ENCODE measurements around the gene SERP1.

The SERP1 gene

GRCh38 chr3:150556792-150557191 is 10.5 kb upstream of the SERP1 start:
- H3K4me2 ChIP-seq (ENCODE audit: low read length): no peak overlapping the region
- no peak overlapping the region for H3K4me3 ChIP-seq (ENCODE audit: low read length)
- no peak overlapping the region for H2BK5ac ChIP-seq (ENCODE audit: low read length)
- H3K36me3 ChIP-seq (ENCODE audit: control insufficient read depth, insufficient read depth, low read length): peaks cover 2% of the 10 kb centered on the region
- H3K4ac ChIP-seq (ENCODE audit: low read depth, low read length): no peak overlapping the region
- no peak overlapping the region for H3K23ac ChIP-seq (ENCODE audit: low read length)
- no peak overlapping the region for H4K5ac ChIP-seq (ENCODE audit: low read length)
- H3K79me2 ChIP-seq (ENCODE audit: control insufficient read depth, insufficient read depth, low read length): peaks cover 6% of the 10 kb centered on the region
- no peak overlapping the region for H4K8ac ChIP-seq (ENCODE audit: low read depth, low read length)
- no peaks in the 10 kb centered on the region for H3K27me3 ChIP-seq (ENCODE audit: insufficient read depth, low read length, poor library complexity)
- peaks cover 2% of the 10 kb centered on the region for H3K79me1 ChIP-seq (ENCODE audit: low read length)
- H3K4me1 ChIP-seq (ENCODE audit: control insufficient read depth, low read depth, low read length): no peaks in the 10 kb centered on the region
- no peak overlapping the region for H3K9ac ChIP-seq (ENCODE audit: low read length)
- WGBS (ENCODE audit: extremely low coverage, insufficient coverage, low lambda C conversion rate): no CpG with 5 or more reads among the region's 2 CpGs
- H3K56ac ChIP-seq (ENCODE audit: low read length): no peak overlapping the region
- no peak overlapping the region for H3K18ac ChIP-seq (ENCODE audit: low read length)
- no peak for DNase-seq
- H2BK120ac ChIP-seq (ENCODE audit: low read depth, low read length): no peak overlapping the region
- H3K27ac ChIP-seq (ENCODE audit: low read depth, low read length): no peak overlapping the region
- no peak overlapping the region for H2AK5ac ChIP-seq (ENCODE audit: low read length)
- H2BK15ac ChIP-seq (replicated peaks; ENCODE audit: low read depth): no peak overlapping the region

GRCh38 chr3:150555859-150556436 is 9.7 kb upstream of the SERP1 start:
- H3K36me3 ChIP-seq (ENCODE audit: control insufficient read depth, insufficient read depth, low read length): peaks cover 2% of the 10 kb centered on the region
- no peak overlapping the region for H3K4me2 ChIP-seq (ENCODE audit: low read length)
- no peaks in the 10 kb centered on the region for H3K4me1 ChIP-seq (ENCODE audit: control insufficient read depth, low read depth, low read length)

GRCh38 chr3:150547045-150547741 is 897 bp upstream of the SERP1 start:
- no peak overlapping the region for H3K23ac ChIP-seq (ENCODE audit: low read length)
- peak overlapping the region; percentile 39 for H3K18ac ChIP-seq (ENCODE audit: low read length)
- H3K4me1 ChIP-seq (ENCODE audit: control insufficient read depth, low read depth, low read length): no peaks in the 10 kb centered on the region
- peak overlapping the region; percentile 92 for H3K4ac ChIP-seq (ENCODE audit: low read depth, low read length)
- peak overlapping the region; percentile 86 for H3K56ac ChIP-seq (ENCODE audit: low read length)
- no peak overlapping the region for H4K8ac ChIP-seq (ENCODE audit: low read depth, low read length)
- peak overlapping the region; percentile 7 for H4K5ac ChIP-seq (ENCODE audit: low read length)
- H3K79me1 ChIP-seq (ENCODE audit: low read length): peaks cover 9% of the 10 kb centered on the region
- no peak overlapping the region for H2BK15ac ChIP-seq (replicated peaks; ENCODE audit: low read depth)
- H3K27me3 ChIP-seq (ENCODE audit: insufficient read depth, low read length, poor library complexity): no peaks in the 10 kb centered on the region
- H3K9ac ChIP-seq (ENCODE audit: low read length): peak overlapping the region; percentile 88
- no peak overlapping the region for H2BK120ac ChIP-seq (ENCODE audit: low read depth, low read length)
- no peak overlapping the region for H2BK5ac ChIP-seq (ENCODE audit: low read length)
- H3K36me3 ChIP-seq (ENCODE audit: control insufficient read depth, insufficient read depth, low read length): no peaks in the 10 kb centered on the region
- no peak for DNase-seq
- no CpG with 5 or more reads among the region's 7 CpGs for WGBS (ENCODE audit: extremely low coverage, insufficient coverage, low lambda C conversion rate)
- peak overlapping the region; percentile 96 for H2AK5ac ChIP-seq (ENCODE audit: low read length)
- H3K4me2 ChIP-seq (ENCODE audit: low read length): peak overlapping the region; percentile 95
- peak overlapping the region; percentile 49 for H3K27ac ChIP-seq (ENCODE audit: low read depth, low read length)
- H3K79me2 ChIP-seq (ENCODE audit: control insufficient read depth, insufficient read depth, low read length): peaks cover 48% of the 10 kb centered on the region
- H3K4me3 ChIP-seq (ENCODE audit: low read length): peak overlapping the region; percentile 88

More at GRCh38 chr3:150555859-150556436, 9.7 kb upstream of the SERP1 start:
- Histone ChIP-seq H2BK120ac (ENCODE audit: low read depth, low read length) (no peak overlapping the region), H3K27me3 (ENCODE audit: insufficient read depth, low read length, poor library complexity) (no peaks in the 10 kb centered on the region), H2AK5ac (ENCODE audit: low read length) (no peak overlapping the region), H3K18ac (ENCODE audit: low read length) (no peak overlapping the region), H4K8ac (ENCODE audit: low read depth, low read length) (no peak overlapping the region), H3K4me3 (ENCODE audit: low read length) (no peak overlapping the region), H3K9ac (ENCODE audit: low read length) (no peak overlapping the region), H4K5ac (ENCODE audit: low read length) (no peak overlapping the region), H3K79me1 (ENCODE audit: low read length) (peaks cover 2% of the 10 kb centered on the region), H3K56ac (ENCODE audit: low read length) (no peak overlapping the region), H2BK5ac (ENCODE audit: low read length) (no peak overlapping the region), H3K23ac (ENCODE audit: low read length) (no peak overlapping the region), H3K4ac (ENCODE audit: low read depth, low read length) (no peak overlapping the region), H3K27ac (ENCODE audit: low read depth, low read length) (no peak overlapping the region), H2BK15ac (replicated peaks; ENCODE audit: low read depth) (no peak overlapping the region), H3K79me2 (ENCODE audit: control insufficient read depth, insufficient read depth, low read length) (peaks cover 6% of the 10 kb centered on the region)
- DNase-seq: no peak
- no CpG with 5 or more reads among the region's 4 CpGs for WGBS (ENCODE audit: extremely low coverage, insufficient coverage, low lambda C conversion rate)

- H2BK5ac ChIP-seq (ENCODE audit: low read length): peak overlapping the region; percentile 46
- H2BK15ac ChIP-seq (replicated peaks; ENCODE audit: low read depth): no peak overlapping the region
- peak overlapping the region; percentile 29 for H3K4me2 ChIP-seq (ENCODE audit: low read length)
- H2AK5ac ChIP-seq (ENCODE audit: low read length): no peak overlapping the region
- H3K18ac ChIP-seq (ENCODE audit: low read length): peak overlapping the region; percentile 55
- peaks cover 45% of the 10 kb centered on the region for H3K79me2 ChIP-seq (ENCODE audit: control insufficient read depth, insufficient read depth, low read length)
- no peaks in the 10 kb centered on the region for H3K27me3 ChIP-seq (ENCODE audit: insufficient read depth, low read length, poor library complexity)
- no peaks in the 10 kb centered on the region for H3K36me3 ChIP-seq (ENCODE audit: control insufficient read depth, insufficient read depth, low read length)
- peak overlapping the region; percentile 94 for H3K9ac ChIP-seq (ENCODE audit: low read length)
- peak overlapping the region; percentile 97 for H3K56ac ChIP-seq (ENCODE audit: low read length)
- H4K8ac ChIP-seq (ENCODE audit: low read depth, low read length): no peak overlapping the region
- H3K27ac ChIP-seq (ENCODE audit: low read depth, low read length): peak overlapping the region; percentile 41
- peak overlapping the region; percentile 7 for H3K23ac ChIP-seq (ENCODE audit: low read length)
- peak overlapping the region; percentile 82 for H3K4ac ChIP-seq (ENCODE audit: low read depth, low read length)
- no peaks in the 10 kb centered on the region for H3K4me1 ChIP-seq (ENCODE audit: control insufficient read depth, low read depth, low read length)
- H2BK120ac ChIP-seq (ENCODE audit: low read depth, low read length): no peak overlapping the region
- H4K5ac ChIP-seq (ENCODE audit: low read length): no peak overlapping the region
- peak overlapping the region; percentile 74 for H3K4me3 ChIP-seq (ENCODE audit: low read length)
- peak; percentile 42 for DNase-seq
- H3K79me1 ChIP-seq (ENCODE audit: low read length): peaks cover 9% of the 10 kb centered on the region
- WGBS (ENCODE audit: extremely low coverage, insufficient coverage, low lambda C conversion rate): no CpG with 5 or more reads among the region's 54 CpGs
Observed at GRCh38 chr3:150545419-150546225, 674 bp downstream of the SERP1 start.

- Histone ChIP-seq H3K27me3 (ENCODE audit: insufficient read depth, low read length, poor library complexity) (no peaks in the 10 kb centered on the region), H3K4me1 (ENCODE audit: control insufficient read depth, low read depth, low read length) (no peaks in the 10 kb centered on the region), H3K79me1 (ENCODE audit: low read length) (peaks cover 6% of the 10 kb centered on the region), H2AK5ac (ENCODE audit: low read length) (no peak overlapping the region), H3K27ac (ENCODE audit: low read depth, low read length) (no peak overlapping the region), H3K18ac (ENCODE audit: low read length) (no peak overlapping the region), H4K5ac (ENCODE audit: low read length) (no peak overlapping the region), H2BK5ac (ENCODE audit: low read length) (no peak overlapping the region), H3K23ac (ENCODE audit: low read length) (no peak overlapping the region), H3K4ac (ENCODE audit: low read depth, low read length) (no peak overlapping the region), H3K56ac (ENCODE audit: low read length) (no peak overlapping the region), H3K79me2 (ENCODE audit: control insufficient read depth, insufficient read depth, low read length) (peaks cover 40% of the 10 kb centered on the region), H2BK120ac (ENCODE audit: low read depth, low read length) (no peak overlapping the region), H3K4me3 (ENCODE audit: low read length) (no peak overlapping the region), H4K8ac (ENCODE audit: low read depth, low read length) (no peak overlapping the region), H2BK15ac (replicated peaks; ENCODE audit: low read depth) (no peak overlapping the region), H3K9ac (ENCODE audit: low read length) (peak overlapping the region; percentile 58), H3K4me2 (ENCODE audit: low read length) (peak overlapping the region; percentile 52), H3K36me3 (ENCODE audit: control insufficient read depth, insufficient read depth, low read length) (no peaks in the 10 kb centered on the region)
- no peak for DNase-seq
- WGBS (ENCODE audit: extremely low coverage, insufficient coverage, low lambda C conversion rate): no CpG with 5 or more reads among the region's 1 CpG
Observed at GRCh38 chr3:150544726-150545125, 1.6 kb downstream of the SERP1 start.

Data from mesendoderm (in vitro differentiated cells).